NCI-H524 treated with DMSO at 0.1 percent for 48 hours (cell line): ENCODE measurements around the gene SLIT3.

Experiments used
- DNase-seq: peaks from one replicate; lab custom pipeline; 2025; lab: John Stamatoyannopoulos, UW

Gene SLIT3

GRCh38 chr5:168931638-168932345, 369.1 kb downstream of the SLIT3 start:
- no peak for DNase-seq

GRCh38 chr5:168929656-168930055, 371.3 kb downstream of the SLIT3 start:
- no peak for DNase-seq

- DNase-seq, result no peak
Observed at GRCh38 chr5:168925160-168925559, 375.8 kb downstream of the SLIT3 start.

GRCh38 chr5:168921147-168921866, 379.6 kb downstream of the SLIT3 start:
- DNase-seq, result no peak

GRCh38 chr5:168920019-168920810, 380.7 kb downstream of the SLIT3 start:
- no peak for DNase-seq

- no peak for DNase-seq
Observed at GRCh38 chr5:168917947-168918600, 382.9 kb downstream of the SLIT3 start.

- DNase-seq, result no peak
Observed at GRCh38 chr5:168916852-168917251, 384.1 kb downstream of the SLIT3 start.

GRCh38 chr5:168916266-168916665, 384.7 kb downstream of the SLIT3 start:
- DNase-seq, result no peak

- DNase-seq, result no peak
Observed at GRCh38 chr5:168914491-168914890, 386.4 kb downstream of the SLIT3 start.

- no peak for DNase-seq
Observed at GRCh38 chr5:168910874-168911273, 390.1 kb downstream of the SLIT3 start.

- no peak for DNase-seq
Observed at GRCh38 chr5:168908207-168908606, 392.7 kb downstream of the SLIT3 start.

GRCh38 chr5:168903061-168903460, 397.9 kb downstream of the SLIT3 start:
- DNase-seq, result no peak

GRCh38 chr5:168899673-168900072, 401.3 kb downstream of the SLIT3 start:
- DNase-seq, result no peak

- no peak for DNase-seq
Observed at GRCh38 chr5:168899264-168899663, 401.7 kb downstream of the SLIT3 start.

GRCh38 chr5:168898247-168898911, 402.6 kb downstream of the SLIT3 start:
- peak; percentile 55 for DNase-seq

- no peak for DNase-seq
Observed at GRCh38 chr5:168897387-168898122, 403.4 kb downstream of the SLIT3 start.

GRCh38 chr5:168895295-168896071, 405.5 kb downstream of the SLIT3 start:
- DNase-seq, result no peak

- DNase-seq, result no peak
Observed at GRCh38 chr5:168893283-168893682, 407.7 kb downstream of the SLIT3 start.

GRCh38 chr5:168892618-168893186, 408.2 kb downstream of the SLIT3 start:
- DNase-seq, result peak; percentile 39
